Measurements from ENCODE around the gene KRTAP10-9.
A peak's percentile ranks its signal among the peaks of the same experiment; 100 is the strongest.
"Not testable (repeated sequence)": the region's sequence is repeated elsewhere in the genome, so short reads cannot be mapped to it uniquely, and the experiment has no call there.

KRTAP10-9 gene

GRCh38 chr21:44644878-44645277, 18.0 kb downstream of the KRTAP10-9 start:
- no peak for DNase-seq

- not testable (repeated sequence) for DNase-seq
Measured at GRCh38 chr21:44646366-44647221, 19.7 kb downstream of the KRTAP10-9 start, which contains the start of gene KRTAP10-11. TSS of gene KRTAP10-11 (plus strand) at chr21:44646414. CDS start at chr21:44646459, 45 bp downstream.

- no peak for DNase-seq
Measured at GRCh38 chr21:44647222-44647552, 20.3 kb downstream of the KRTAP10-9 start.

GRCh38 chr21:44648557-44649311, 21.8 kb downstream of the KRTAP10-9 start:
- no peak for DNase-seq

DNA sequence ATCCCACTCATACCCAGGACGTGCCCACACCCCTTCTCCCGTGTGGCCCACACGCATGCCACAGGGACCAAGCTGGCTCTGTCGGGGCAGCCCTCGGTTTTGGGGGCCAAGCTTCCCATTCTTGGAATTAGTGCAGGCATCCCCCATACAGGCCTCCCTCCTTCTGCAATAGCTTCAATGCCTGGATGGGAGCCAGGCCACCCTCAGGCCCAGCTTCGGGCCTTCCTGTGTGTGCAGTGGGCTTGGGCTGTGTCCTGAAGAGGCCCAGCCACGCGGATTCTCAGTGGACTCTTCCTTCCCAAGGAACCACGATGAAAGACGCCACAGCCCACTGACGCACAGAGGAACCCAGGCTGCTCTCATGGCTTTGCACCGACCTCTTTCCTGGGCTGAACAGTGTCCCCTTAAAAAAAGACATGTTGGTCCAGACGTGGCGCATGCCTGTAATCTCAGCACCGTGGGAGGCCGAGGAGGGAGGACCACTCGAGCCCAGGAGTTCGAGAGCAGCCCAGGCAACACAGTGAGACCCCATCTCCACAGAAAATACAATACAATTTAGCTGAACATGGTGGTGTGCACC, 22.7 kb downstream of the KRTAP10-9 start:
- no peak for DNase-seq

GRCh38 chr21:44650265-44650972, 23.5 kb downstream of the KRTAP10-9 start:
- no peak for DNase-seq

GRCh38 chr21:44650973-44651675, 24.2 kb downstream of the KRTAP10-9 start:
- DNase-seq = no peak

DNA sequence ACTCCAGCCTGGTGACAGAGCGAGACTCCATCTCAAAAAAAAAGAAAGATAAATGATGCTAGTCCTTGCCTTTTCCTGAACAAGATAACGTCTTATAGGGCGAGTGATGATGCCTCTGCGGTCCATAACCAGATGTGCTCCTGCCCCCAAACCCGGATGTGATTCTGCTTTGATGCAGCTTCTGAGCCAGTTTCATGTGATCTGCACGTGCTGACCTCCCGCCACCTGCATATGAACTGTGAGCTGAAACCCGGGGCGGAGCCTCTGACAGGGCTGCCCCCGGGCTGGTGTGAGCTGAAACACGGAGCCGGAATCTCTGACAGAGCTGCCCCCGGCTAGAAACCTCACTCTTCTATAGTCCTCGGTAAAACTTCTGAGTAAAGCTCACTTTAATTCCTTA, 26.2 kb downstream of the KRTAP10-9 start:
- DNase-seq = no peak

GRCh38 chr21:44653656-44654575, 27.0 kb downstream of the KRTAP10-9 start:
- no peak for DNase-seq

DNA sequence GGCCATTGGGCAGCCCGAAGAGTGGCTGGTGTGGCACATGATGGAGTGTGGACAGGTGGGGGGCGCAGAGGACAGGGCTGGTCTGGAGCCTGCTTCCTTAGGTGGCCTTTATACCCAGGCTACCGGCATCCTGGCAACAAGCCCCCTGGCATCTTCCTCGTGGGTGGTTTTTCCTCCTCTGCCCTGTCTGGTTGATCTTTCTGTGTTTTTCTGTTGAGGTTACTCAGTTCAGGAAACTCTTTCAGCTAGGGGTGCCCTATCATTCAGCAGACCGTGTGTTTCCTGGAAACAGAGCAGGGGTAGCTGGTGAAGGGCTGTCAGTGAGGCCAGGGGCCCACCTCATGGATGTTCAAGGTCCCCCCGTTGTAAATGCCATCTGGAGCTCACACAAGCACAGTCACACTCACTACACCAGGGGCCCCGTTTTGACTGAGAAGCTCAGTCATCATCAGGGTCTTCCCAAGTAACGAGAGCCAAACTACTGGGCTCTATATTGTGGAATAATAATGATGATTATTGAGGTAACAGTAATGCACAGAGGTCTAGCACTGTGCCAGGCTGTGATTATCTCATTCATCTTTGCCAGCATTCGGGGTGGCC, 27.8 kb downstream of the KRTAP10-9 start, which contains the start of gene KRTAP12-4:
Gene KRTAP12-4, minus strand, starts transcription at position 84 of the 600 bp plus-strand sequence. Its CDS starts 45 bp downstream, at position 39.
- DNase-seq = no peak

DNA sequence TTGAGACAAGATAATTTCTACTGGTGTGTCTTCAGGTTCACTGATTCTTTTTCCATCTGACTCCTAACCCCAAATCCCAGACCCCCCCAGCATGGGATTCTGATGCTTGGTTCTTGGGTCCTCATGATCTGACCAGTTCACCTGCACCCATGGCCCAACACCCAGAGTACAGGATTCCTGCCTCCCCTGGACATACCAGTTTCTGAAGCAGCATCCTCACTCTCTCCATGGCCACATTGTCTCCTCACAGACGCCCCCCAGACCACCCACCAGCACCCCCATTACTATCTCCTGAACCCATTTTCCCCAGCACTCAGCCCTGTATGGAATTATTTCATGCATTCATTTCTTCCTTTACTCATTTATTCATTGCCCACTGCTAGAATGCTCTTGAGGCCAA, 30.0 kb downstream of the KRTAP10-9 start:
- no peak for DNase-seq

DNA sequence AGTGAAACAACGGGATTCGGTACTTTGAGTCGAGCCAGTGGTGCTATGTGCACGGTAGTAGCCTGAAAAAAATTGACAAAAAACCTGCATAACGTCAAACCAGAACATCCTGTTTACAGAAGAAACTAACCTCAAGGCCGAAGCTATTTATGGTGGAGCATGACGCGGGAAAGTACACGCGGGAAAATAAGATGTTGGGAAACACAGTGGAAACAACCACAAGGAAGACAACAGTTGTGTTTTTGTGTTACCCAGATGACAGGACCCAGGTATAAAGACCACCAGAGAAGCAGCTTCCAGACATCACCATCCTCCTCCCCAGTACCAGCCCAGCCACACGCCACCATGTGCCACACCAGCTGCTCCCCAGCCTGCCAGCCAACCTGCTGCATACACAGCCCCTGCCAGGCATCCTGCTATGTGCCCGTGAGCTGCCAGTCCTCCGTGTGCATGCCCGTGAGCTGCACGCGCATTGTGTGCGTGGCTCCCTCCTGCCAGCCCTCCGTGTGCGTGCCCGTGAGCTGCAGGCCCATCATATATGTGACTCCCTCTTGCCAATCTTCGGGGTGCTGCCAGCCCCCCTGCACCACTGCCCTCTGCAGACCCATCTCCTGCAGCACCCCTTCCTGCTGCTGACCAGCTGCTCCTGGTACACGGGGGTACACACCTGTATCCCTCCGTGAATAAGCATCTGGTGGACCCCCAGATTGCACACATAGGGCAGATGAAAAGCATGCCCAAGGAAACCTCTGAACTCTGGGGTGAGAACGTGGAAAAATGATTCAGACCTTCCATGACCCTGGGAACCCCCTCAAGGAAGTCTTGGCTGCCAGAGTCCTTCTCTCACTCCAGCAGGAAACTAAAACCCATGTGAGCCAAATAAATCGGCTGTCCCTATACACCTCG, 31.0 kb downstream of the KRTAP10-9 start, which contains the start of gene KRTAP12-3:
Gene KRTAP12-3, plus strand, starts transcription at position 298 of the 906 bp plus-strand sequence. Its CDS starts 48 bp downstream, at position 346.
- DNase-seq = no peak

DNA sequence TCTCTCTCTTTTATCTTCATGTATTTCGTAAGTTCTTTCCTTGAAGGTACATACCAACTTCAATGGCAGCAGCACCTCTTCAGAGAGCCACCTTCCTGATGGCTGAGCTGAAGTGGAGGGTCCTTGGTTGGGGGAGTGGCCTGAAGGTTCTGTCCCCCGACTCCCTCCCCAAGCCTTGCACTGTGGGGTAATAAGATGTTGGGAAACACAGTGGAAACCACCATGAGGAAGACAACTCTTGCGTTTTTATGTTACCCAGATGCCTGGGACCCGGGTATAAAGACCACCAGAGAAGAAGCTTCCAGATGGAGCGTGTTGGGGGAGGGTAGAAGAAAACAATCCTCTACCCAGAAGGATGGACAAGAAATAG, 31.6 kb downstream of the KRTAP10-9 start:
- no peak for DNase-seq

GRCh38 chr21:44658913-44659595, 32.2 kb downstream of the KRTAP10-9 start:
- DNase-seq = no peak

- not testable (repeated sequence) for DNase-seq
Measured at GRCh38 chr21:44661567-44661966, 34.7 kb downstream of the KRTAP10-9 start.

DNA sequence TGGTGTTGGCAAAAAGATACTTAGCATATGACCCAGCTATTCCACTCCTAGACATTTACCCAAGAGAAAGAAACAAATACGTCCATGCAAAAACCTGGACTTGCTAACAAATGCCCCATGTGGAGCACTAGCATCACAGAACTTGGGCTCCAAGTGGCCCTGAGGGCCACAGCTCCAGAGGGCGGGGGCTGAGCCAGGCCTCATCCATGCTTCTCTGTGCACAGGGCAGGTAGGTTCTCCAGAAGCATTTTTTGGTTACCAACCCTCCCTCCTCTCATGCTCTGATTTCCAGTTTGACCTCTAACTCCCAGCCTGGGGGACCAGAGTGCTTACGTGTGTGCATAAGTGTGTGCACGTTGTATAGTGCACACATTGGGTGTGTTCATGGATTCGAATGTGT, 37.8 kb downstream of the KRTAP10-9 start:
- no peak for DNase-seq

- peak; percentile 21 for DNase-seq
Measured at GRCh38 chr21:44666401-44667320, 39.8 kb downstream of the KRTAP10-9 start, which contains the start of gene KRTAP12-2. TSS of gene KRTAP12-2 (minus strand) at chr21:44666927. CDS start at chr21:44666886, 41 bp downstream.

DNA sequence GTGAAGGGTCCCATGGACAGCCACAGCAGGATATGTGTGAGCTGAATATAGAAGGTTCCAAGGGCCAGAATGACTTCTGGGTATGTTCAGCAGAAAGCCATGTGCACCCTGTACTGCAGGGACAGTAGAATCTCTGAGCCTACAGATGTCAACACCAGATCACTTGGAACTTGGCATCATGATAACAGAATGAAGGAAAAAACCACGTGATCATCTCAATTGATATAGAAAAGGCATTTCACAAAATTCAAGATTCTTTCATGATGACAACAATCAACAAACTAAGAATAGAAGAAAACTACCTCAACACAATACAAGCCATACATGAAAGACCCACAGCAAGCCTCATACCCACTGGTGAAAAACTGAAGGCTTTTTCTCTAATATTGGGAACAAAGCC, 40.7 kb downstream of the KRTAP10-9 start:
- no peak for DNase-seq
